ENCODE measurements around the gene CUBN.

- TF ChIP-seq POLR2A (IDR thresholded peaks at IDR 0.05) (no peak), CTCF (IDR thresholded peaks at IDR 0.05) (no peak)
Observed at GRCh38 chr10:17021656-17022465, 107.8 kb downstream of the CUBN start.
